ENCODE data around the gene UPP1. TPM values are rescaled to one million over a fixed set of nuclear protein-coding genes. Genes with fewer than 3 reads are reported as not detected.
"Not testable (repeated sequence)": the region's sequence is repeated elsewhere in the genome, so short reads cannot be mapped to it uniquely, and the experiment has no call there.

UPP1 gene
- total RNA-seq, 1 donor from 2014 or later = 19.8 TPM

GRCh38 chr7:48118041-48118440, 29.0 kb downstream of the UPP1 start:
- no peak for TF ChIP-seq CTCF (IDR thresholded peaks at IDR 0.05; ENCODE audit: borderline replicate concordance)
- no peak overlapping the region for H3K4me3 ChIP-seq
- H3K4me1 ChIP-seq = no peaks in the 10 kb centered on the region
- no peak overlapping the region for H3K27ac ChIP-seq (replicated peaks)
- no peaks in the 10 kb centered on the region for H3K27me3 ChIP-seq (ENCODE audit: low read depth)
- no peaks in the 10 kb centered on the region for H3K36me3 ChIP-seq
- intact Hi-C loops (cut with micrococcal nuclease) = no loop called here
- peaks cover 7% of the 10 kb centered on the region for H3K9me3 ChIP-seq (replicated peaks)
- DNase-seq = no peak

DNA sequence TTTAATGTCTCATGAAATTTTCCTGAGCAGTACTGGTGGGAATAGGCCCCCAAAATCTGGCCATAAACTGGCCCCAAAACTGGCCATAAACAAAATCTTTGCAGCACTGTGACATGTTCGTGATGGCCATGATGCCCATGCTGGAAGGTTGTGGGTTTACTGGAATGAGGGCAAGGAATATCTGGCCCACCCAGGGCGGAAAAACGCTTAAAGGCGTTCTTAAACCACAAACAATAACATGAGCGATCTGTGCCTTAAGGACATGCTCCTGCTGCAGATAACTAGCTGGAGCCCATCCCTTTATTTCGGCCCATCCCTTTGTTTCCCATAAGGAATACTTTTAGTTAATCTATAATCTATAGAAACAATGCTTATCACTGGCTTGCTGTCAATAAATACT, 31.5 kb downstream of the UPP1 start:
- H3K4me1 ChIP-seq; intact Hi-C loops (cut with micrococcal nuclease); H3K27me3 ChIP-seq (ENCODE audit: low read depth); H3K36me3 ChIP-seq; H3K4me3 ChIP-seq; H3K27ac ChIP-seq (replicated peaks); DNase-seq: not testable (repeated sequence)
- peaks cover 13% of the 10 kb centered on the region for H3K9me3 ChIP-seq (replicated peaks)

GRCh38 chr7:48126037-48126436, 37.0 kb downstream of the UPP1 start:
- H3K27me3 ChIP-seq (ENCODE audit: low read depth) = peaks cover 8% of the 10 kb centered on the region
- no peaks in the 10 kb centered on the region for H3K36me3 ChIP-seq
- intact Hi-C loops (cut with micrococcal nuclease) = no loop called here
- no peaks in the 10 kb centered on the region for H3K4me1 ChIP-seq
- no peak overlapping the region for H3K27ac ChIP-seq (replicated peaks)
- peaks cover 20% of the 10 kb centered on the region for H3K9me3 ChIP-seq (replicated peaks)
- no peak overlapping the region for H3K4me3 ChIP-seq
- DNase-seq = no peak
- TF ChIP-seq CTCF (IDR thresholded peaks at IDR 0.05; ENCODE audit: borderline replicate concordance) = no peak

- H3K36me3 ChIP-seq = no peaks in the 10 kb centered on the region
- no peak overlapping the region for H3K4me3 ChIP-seq
- H3K27ac ChIP-seq (replicated peaks) = no peak overlapping the region
- intact Hi-C loops (cut with micrococcal nuclease) = no loop called here
- no peaks in the 10 kb centered on the region for H3K4me1 ChIP-seq
- H3K9me3 ChIP-seq (replicated peaks) = peaks cover 5% of the 10 kb centered on the region
- TF ChIP-seq CTCF (IDR thresholded peaks at IDR 0.05; ENCODE audit: borderline replicate concordance) = no peak
- no peak for DNase-seq
- H3K27me3 ChIP-seq (ENCODE audit: low read depth) = peaks cover 8% of the 10 kb centered on the region
These were observed 41.6 kb downstream of the UPP1 start for GRCh38 chr7:48130658-48131108.

DNA sequence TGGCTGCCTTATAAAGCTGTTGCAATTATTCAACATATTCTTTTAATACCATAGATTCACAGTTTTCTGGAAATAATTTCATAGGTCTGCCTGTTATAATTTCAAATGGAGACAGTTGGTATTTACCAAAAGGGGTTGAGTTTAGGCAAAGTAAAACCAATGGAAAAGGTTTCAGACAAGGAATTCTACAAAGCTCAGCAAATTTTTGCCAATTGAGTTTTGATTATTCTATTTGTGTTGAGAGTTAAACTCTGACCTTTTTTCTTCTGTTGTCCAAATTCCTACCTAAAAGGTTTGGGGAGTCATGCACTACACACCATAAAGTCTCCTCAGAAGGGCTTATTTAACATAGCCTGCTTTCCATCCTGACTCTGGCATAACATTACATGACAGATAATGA, 43.7 kb downstream of the UPP1 start:
- Histone ChIP-seq H3K27me3 (ENCODE audit: low read depth) (peaks cover 8% of the 10 kb centered on the region), H3K4me1 (no peaks in the 10 kb centered on the region), H3K4me3 (no peak overlapping the region), H3K27ac (replicated peaks) (no peak overlapping the region), H3K36me3 (no peaks in the 10 kb centered on the region), H3K9me3 (replicated peaks) (no peaks in the 10 kb centered on the region)
- TF ChIP-seq CTCF (IDR thresholded peaks at IDR 0.05; ENCODE audit: borderline replicate concordance) = no peak
- intact Hi-C loops (cut with micrococcal nuclease) = no loop called here
- DNase-seq = no peak

DNA sequence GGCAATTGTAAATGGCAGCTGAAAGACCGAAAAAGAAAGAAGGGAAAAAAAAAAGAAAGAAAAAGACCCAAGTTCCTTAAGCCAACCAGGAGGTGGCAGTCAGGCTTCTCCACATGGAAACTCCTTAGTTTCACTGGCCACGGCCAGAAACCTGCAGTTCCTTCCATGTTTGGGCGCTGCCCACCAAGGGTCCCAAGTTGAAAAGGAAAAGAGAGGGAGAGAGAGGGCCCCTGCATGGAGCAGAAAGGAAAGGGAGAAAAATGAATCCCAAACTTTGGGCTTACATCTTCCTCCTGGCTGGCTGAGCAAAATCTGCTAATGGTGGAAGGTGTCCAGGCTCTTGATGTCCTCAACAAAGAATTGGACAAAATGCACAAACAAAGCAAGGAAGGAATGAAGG, 50.4 kb downstream of the UPP1 start:
- no peaks in the 10 kb centered on the region for H3K4me1 ChIP-seq
- intact Hi-C loops (cut with micrococcal nuclease) = no loop called here
- no peaks in the 10 kb centered on the region for H3K27me3 ChIP-seq (ENCODE audit: low read depth)
- no peak overlapping the region for H3K4me3 ChIP-seq
- no peak for TF ChIP-seq CTCF (IDR thresholded peaks at IDR 0.05; ENCODE audit: borderline replicate concordance)
- no peak overlapping the region for H3K27ac ChIP-seq (replicated peaks)
- peaks cover 6% of the 10 kb centered on the region for H3K9me3 ChIP-seq (replicated peaks)
- no peaks in the 10 kb centered on the region for H3K36me3 ChIP-seq
- no peak for DNase-seq
